SU-DHL-6 (cell line): ENCODE data around the gene FRMD4B.

Source experiments
- H2AFZ ChIP-seq: fragments of 200-600 bp; sonication (generic); 2 replicates; pipeline ENCODE4 v1.6.1; 2014; ENCODE audit warnings: low read depth, mild to moderate bottlenecking, moderate library complexity, mixed read lengths, antibody characterized with exemption, low read length; ENCODE audit not compliant: severe bottlenecking
- H3F3A ChIP-seq: fragments of 200-600 bp; shearing (Covaris generic); 2 replicates; pipeline ENCODE4 v1.6.0; 2016; ENCODE audit warnings: antibody characterized with exemption, mild to moderate bottlenecking; ENCODE audit not compliant: insufficient read depth
- H3K27ac ChIP-seq: fragments of 200-600 bp; sonication (generic); 2 replicates; pipeline ENCODE4 v1.5.1; 2016; ENCODE audit warnings: low read depth, mild to moderate bottlenecking, low read length, moderate library complexity, mixed read lengths
- H3K27me3 ChIP-seq: fragments of 200-600 bp; sonication (generic), shearing (Covaris generic); 2 replicates; pipeline ENCODE4 v1.6.0; 2014; ENCODE audit warnings: mild to moderate bottlenecking, low read length
- H3K36me3 ChIP-seq: fragments of 200-600 bp; sonication (generic); 2 replicates; pipeline ENCODE4 v1.6.1; 2014; ENCODE audit warnings: mild to moderate bottlenecking, low read length, mixed read lengths
- H3K4me2 ChIP-seq: fragments of 300-600, 200-600 bp; shearing (Covaris generic), sonication (generic); 2 replicates; pipeline ENCODE4 v1.6.0; 2014; ENCODE audit warnings: low read length, low read depth, mild to moderate bottlenecking; ENCODE audit not compliant: poor library complexity, severe bottlenecking
- H3K4me3 ChIP-seq: fragments of 200-600 bp; sonication (generic); 2 replicates; pipeline ENCODE4 v1.5.1; 2014; ENCODE audit warnings: antibody characterized with exemption, low read length, mild to moderate bottlenecking, mixed read lengths; ENCODE audit not compliant: insufficient read depth, poor library complexity, severe bottlenecking
- H3K79me2 ChIP-seq: fragments of 200-600 bp; sonication (generic); 2 replicates; pipeline ENCODE4 v1.6.1; 2014; ENCODE audit warnings: mild to moderate bottlenecking, low read length, moderate library complexity; ENCODE audit not compliant: insufficient read depth
- H3K9ac ChIP-seq: fragments of 200-600 bp; sonication (generic); 2 replicates; pipeline ENCODE4 v1.7.0; 2014; ENCODE audit warnings: mild to moderate bottlenecking, low read length
- H3K9me2 ChIP-seq: fragments of 200-600 bp; sonication (generic); replicated peaks from 2 replicates; pipeline ENCODE4 v1.6.1; 2014; ENCODE audit warnings: low read length; ENCODE audit not compliant: insufficient read depth
- H3K9me3 ChIP-seq: fragments of 200-600 bp; sonication (generic); 2 replicates; pipeline ENCODE4 v1.6.1; 2014; ENCODE audit warnings: low read length, mixed read lengths; ENCODE audit not compliant: insufficient read depth
- H4K20me1 ChIP-seq: fragments of 200-600 bp; sonication (generic); 2 replicates; pipeline ENCODE4 v1.6.1; 2014; ENCODE audit warnings: low read depth, mild to moderate bottlenecking, antibody characterized with exemption, low read length, moderate library complexity, mixed read lengths
- CTCF ChIP-seq: fragments of 200-600 bp; sonication (generic); IDR thresholded peaks from one replicate; pipeline ENCODE4 v1.5.1; 2017; ENCODE audit warnings: antibody characterized with exemption, mild to moderate bottlenecking, low read length, moderate library complexity; ENCODE audit not compliant: insufficient read depth, poor library complexity, severe bottlenecking
- EZH2phosphoT487 ChIP-seq: fragments of 200-600 bp; sonication (generic), shearing (Covaris generic); conservative IDR thresholded peaks from 2 replicates; pipeline ENCODE4 v1.6.1; 2018; ENCODE audit warnings: mild to moderate bottlenecking, antibody characterized with exemption, low read length, moderate library complexity, mixed read lengths

FRMD4B gene

GRCh38 chr3:69200384-69201068 is 185.4 kb downstream of the FRMD4B start:
- H3K4me3 ChIP-seq, result no peak overlapping the region
- no peak for TF ChIP-seq EZH2phosphoT487
- TF ChIP-seq CTCF, result no peak

GRCh38 chr3:69199942-69200341 is 185.9 kb downstream of the FRMD4B start:
- Histone ChIP-seq H3K4me2 (no peak overlapping the region), H3K9me3 (no peaks in the 10 kb centered on the region), H4K20me1 (no peaks in the 10 kb centered on the region), H2AFZ (no peak overlapping the region), H3K79me2 (no peaks in the 10 kb centered on the region), H3K9ac (no peak overlapping the region), H3K36me3 (no peaks in the 10 kb centered on the region), H3F3A (no peaks in the 10 kb centered on the region), H3K9me2 (no peaks in the 10 kb centered on the region), H3K27me3 (no peaks in the 10 kb centered on the region), H3K27ac (no peak overlapping the region), H3K4me3 (no peak overlapping the region)
- TF ChIP-seq EZH2phosphoT487 (no peak), CTCF (no peak)

More at GRCh38 chr3:69200384-69201068, 185.4 kb downstream of the FRMD4B start:
- Histone ChIP-seq H3K27me3 (no peaks in the 10 kb centered on the region), H3K9me2 (no peaks in the 10 kb centered on the region), H3K79me2 (no peaks in the 10 kb centered on the region), H2AFZ (no peak overlapping the region), H3K27ac (no peak overlapping the region), H3K4me2 (no peak overlapping the region), H3K9ac (no peak overlapping the region), H4K20me1 (no peaks in the 10 kb centered on the region), H3K36me3 (no peaks in the 10 kb centered on the region), H3K9me3 (no peaks in the 10 kb centered on the region), H3F3A (no peaks in the 10 kb centered on the region)

GRCh38 chr3:69197922-69198530 is 187.9 kb downstream of the FRMD4B start:
- Histone ChIP-seq H3K9me3 (no peaks in the 10 kb centered on the region), H4K20me1 (no peaks in the 10 kb centered on the region), H3K79me2 (no peaks in the 10 kb centered on the region), H3K27me3 (no peaks in the 10 kb centered on the region), H2AFZ (no peak overlapping the region), H3K9me2 (no peaks in the 10 kb centered on the region), H3K27ac (no peak overlapping the region), H3K9ac (no peak overlapping the region), H3K4me2 (no peak overlapping the region), H3K4me3 (no peak overlapping the region), H3K36me3 (no peaks in the 10 kb centered on the region), H3F3A (no peaks in the 10 kb centered on the region)
- TF ChIP-seq EZH2phosphoT487, result no peak
- TF ChIP-seq CTCF, result no peak
